GM12865 (cell line): ENCODE data around the gene ARHGAP30.
"Not testable (repeated sequence)": the region's sequence is repeated elsewhere in the genome, so short reads cannot be mapped to it uniquely, and the experiment has no call there.

Experiments used
- DNase-seq: peaks from one replicate; pipeline ENCODE4 v3.0.0; 2010; ENCODE audit warnings: low read depth
- H3K4me3 ChIP-seq: 2 replicates; pipeline ENCODE4 v1.5.1; 2011; ENCODE audit warnings: mild to moderate bottlenecking, low read depth, low read length, control low read depth
- TF ChIP-seq, protein P1 (sequence below): IDR thresholded peaks from 2 replicates; pipeline ENCODE4 v1.5.1; 2011; ENCODE audit warnings: low read length, control low read depth, low read depth, inconsistent platforms; ENCODE audit not compliant: insufficient read depth; ENCODE audit errors: missing control alignments

Gene ARHGAP30

DNA sequence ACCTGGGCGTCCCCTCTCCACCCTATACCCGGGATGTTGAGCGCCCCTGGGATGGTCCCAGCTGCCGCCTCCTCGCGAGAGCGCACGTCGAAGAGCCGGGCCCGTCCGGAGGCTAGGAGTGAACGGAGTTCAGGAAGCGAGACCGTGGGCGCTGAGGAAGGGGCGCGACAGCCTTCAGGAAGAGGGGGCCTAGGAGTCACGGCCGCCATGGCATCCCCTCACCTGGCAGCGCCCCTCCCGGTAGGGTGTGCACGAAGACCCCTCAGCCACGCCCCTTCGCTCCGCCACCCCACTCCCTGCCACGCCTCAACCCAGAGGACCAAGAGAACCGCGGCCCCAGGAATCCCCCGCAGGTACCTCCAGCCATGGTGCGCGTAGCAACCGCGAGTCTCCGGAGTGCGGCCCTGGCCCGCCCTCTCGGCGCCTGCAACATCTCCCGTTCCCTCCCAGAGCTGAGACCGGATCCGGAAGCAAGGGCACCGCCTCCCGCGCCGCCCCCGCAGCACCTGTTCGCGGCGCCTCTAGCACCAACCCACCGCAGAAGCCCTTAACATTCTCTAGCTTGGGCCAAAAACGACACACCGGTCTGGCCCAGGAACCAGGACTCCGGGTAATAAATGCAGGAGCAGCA, 31.1 kb downstream of the ARHGAP30 start, which contains the start of gene TSTD1:
TSS of gene TSTD1 (minus strand) at position 442 of the 631 bp plus-strand sequence. CDS start at position 367, 75 bp downstream.
- DNase-seq = peak; percentile 90
- TF ChIP-seq, protein P1, sequence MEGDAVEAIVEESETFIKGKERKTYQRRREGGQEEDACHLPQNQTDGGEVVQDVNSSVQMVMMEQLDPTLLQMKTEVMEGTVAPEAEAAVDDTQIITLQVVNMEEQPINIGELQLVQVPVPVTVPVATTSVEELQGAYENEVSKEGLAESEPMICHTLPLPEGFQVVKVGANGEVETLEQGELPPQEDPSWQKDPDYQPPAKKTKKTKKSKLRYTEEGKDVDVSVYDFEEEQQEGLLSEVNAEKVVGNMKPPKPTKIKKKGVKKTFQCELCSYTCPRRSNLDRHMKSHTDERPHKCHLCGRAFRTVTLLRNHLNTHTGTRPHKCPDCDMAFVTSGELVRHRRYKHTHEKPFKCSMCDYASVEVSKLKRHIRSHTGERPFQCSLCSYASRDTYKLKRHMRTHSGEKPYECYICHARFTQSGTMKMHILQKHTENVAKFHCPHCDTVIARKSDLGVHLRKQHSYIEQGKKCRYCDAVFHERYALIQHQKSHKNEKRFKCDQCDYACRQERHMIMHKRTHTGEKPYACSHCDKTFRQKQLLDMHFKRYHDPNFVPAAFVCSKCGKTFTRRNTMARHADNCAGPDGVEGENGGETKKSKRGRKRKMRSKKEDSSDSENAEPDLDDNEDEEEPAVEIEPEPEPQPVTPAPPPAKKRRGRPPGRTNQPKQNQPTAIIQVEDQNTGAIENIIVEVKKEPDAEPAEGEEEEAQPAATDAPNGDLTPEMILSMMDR = peak; percentile 3
- peak within 1 kb of the TSS; percentile 64 for H3K4me3 ChIP-seq

DNA sequence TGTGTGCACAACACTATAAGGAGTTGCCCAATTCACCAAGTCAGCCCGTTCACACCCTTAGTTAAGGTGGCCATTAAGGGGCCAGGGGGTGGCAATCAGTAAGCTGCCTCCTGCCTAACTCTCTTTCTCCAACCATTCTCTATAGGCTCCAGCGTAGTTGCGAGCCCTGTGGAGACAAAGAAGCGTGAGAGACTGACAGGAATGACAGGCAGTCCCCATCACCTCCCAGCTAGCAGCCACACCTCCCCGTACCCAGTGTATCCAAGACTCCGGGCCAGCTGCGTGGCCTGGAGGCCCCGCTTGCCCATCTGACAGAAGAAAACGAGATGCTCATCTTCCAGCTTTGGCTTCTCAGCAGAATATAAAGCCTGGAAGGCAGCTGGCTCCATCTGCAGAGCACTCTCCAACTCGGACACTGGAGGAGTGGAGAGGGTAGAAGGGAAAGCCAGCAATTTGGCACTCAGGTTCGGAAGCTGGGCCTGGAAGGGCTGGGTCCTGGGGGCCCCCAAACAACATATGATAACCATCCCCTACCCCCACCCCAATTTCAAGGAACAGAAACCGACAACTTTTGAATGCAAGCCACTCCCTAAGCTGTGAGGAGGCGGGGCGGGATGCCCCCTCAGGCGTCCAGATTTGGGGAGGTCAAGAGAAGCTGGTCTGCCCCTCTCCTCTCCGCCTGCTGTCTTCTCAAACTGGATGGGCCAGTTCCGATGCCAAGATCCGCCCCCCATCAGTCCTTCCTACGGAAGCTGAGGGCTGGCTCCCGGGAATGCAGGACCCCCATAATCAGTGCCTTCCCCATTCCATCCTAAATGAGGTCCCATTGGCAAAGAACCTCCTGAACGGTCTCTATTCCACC, 31.8 kb downstream of the ARHGAP30 start:
- peak overlapping the region; percentile 64 for H3K4me3 ChIP-seq
- no peak for DNase-seq
- TF ChIP-seq, protein P1 = no peak

DNA sequence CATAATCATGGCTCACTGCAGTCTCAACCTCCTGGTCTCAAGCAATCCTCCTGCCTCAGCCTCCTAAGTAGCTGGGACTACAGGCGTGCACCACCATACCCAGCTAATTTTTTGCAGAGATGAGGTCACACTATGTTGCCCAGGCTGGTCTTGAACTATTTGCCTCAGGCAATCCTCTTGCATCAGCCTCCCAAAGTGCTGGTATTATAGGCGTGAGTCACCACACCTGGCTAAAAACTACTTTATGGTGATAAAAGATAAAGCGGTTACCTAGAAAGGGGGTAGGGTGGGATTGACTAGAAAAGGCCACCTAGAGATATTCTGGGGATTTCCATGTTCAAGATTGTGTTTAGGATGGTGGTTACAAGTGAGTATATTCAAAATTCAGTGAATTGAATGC, 35.9 kb downstream of the ARHGAP30 start:
- TF ChIP-seq, protein P1 = no peak
- no peak for DNase-seq

DNA sequence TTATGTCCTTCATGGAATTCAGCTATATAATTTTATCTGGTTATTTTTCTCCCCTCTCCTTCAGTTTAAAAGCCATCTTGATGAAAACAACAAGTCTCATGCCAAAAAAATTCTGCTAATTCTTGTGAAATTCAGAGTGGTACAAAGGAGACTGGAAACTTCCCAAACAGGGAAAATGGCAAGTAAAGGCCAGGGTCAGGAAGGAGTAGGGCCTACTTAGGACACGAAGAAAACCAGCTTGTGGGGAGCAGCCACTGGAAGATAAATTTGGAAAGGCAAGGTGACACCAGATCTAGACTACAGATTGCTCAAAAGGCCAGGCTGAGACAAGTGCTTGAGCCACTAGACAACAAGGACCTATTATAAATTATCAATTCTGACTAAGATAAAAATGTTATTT, 37.3 kb downstream of the ARHGAP30 start:
- DNase-seq = no peak
- TF ChIP-seq, protein P1 = no peak

More for the DNA sequence above, 35.9 kb downstream of the ARHGAP30 start:
- no peak overlapping the region for H3K4me3 ChIP-seq

DNA sequence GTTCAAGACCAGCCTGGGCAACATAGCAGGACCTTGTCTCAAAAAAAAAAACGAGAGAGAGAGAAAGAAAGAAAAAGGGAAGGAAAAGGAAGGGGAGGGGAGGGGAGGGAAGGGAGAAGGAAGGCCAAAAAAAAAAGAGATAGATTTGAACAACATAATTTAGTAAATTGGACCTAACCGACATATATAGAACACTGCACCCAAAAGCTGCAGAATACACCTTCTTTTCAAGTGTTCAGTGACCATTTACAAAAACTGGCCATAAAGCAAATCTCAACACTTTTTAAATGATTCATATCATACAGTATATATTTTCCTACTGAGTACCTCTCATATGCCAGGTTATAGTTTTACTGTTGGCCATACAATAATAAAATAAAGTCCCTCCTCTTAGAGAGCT, 37.8 kb downstream of the ARHGAP30 start:
- no peak for DNase-seq
- H3K4me3 ChIP-seq = no peak overlapping the region
- TF ChIP-seq, protein P1 = no peak

More for the DNA sequence above, 37.3 kb downstream of the ARHGAP30 start:
- no peak overlapping the region for H3K4me3 ChIP-seq

DNA sequence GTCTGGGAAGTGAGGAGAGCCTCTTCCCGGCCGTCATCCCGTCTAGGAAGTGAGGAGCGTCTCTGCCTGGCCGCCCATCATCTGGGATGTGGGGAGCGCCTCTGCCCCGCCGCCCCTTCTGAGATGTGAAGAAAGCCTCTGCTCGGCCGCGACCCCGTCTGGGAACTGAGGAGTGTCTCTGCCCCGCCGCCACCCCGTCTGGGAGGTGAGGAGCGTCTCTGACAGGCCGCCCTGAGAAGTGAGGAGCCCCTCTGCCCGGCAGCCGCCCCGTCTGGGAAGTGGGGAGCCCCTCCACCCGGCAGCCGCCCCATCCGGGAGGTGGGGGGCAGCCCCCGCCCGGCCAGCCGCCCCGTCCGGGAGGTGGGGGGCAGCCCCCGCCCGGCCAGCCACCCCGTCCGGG, 40.2 kb downstream of the ARHGAP30 start:
- not testable (repeated sequence) for H3K4me3 ChIP-seq, DNase-seq

DNA sequence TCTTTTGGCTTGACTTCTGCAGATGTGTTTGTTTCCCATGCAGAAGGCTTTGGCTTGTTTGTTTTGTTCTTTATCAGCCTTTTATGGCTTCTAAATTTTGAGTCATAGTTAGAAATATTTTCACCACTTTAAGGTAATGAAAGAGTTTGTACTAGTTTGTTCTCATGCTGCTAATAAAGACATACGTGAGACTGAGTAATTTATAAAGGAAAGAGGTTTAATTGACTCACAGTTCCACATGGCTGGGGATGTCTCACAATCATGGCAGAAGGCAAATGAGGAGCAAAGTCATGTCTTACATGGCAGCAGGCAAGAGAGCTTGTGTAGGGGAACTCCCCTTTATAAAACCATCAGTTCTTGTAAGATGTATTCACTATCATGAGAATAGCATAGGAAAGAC, 42.7 kb downstream of the ARHGAP30 start:
- DNase-seq = peak; percentile 22
- H3K4me3 ChIP-seq = not testable (repeated sequence)

DNA sequence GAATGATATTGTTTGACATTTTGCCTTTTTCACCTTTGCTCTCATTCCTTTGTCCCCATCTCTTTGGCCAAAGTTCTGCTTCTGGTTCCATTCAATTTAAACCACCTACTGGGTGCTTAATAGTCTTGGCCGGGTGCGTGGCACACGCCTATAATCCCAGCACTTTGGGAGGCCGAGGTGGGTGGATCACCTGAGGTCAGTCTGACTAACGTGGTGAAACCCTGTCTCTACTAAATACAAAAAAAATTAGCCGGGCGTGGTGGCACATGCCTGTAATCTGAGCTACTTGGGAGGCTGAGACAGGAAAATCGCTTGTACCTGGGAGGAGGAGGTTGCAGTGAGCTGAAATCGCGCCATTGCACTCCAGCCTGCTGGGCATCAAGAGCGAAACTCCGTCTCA, 47.3 kb downstream of the ARHGAP30 start:
- DNase-seq, H3K4me3 ChIP-seq: not testable (repeated sequence)
